ENCODE results near the gene AHRR. TPM values are rescaled to one million over a fixed set of nuclear protein-coding genes. Genes with fewer than 3 reads are reported as not detected.
A peak's percentile ranks its signal among the peaks of the same experiment; 100 is the strongest.

Gene AHRR
- total and polyA plus RNA-seq, 9 of the 15 experiments (the other 6 are each of a cell fraction or from before 2014, with no cell fraction given), result 0.06 to 1.6 (median 0.75) TPM; not detected in 1

GRCh38 chr5:472656-473550 is 151.4 kb downstream of the AHRR start (continued):
- TF ChIP-seq KAT7 (CRISPR knock-in tag; IDR thresholded peaks at IDR 0.05; ENCODE audit: borderline replicate concordance) (peak; percentile 93; the same call in 1 of the 2 replicates), ZNF639 (CRISPR knock-in tag; conservative IDR thresholded peaks at IDR 0.05 in 1 of 2, IDR thresholded peaks at IDR 0.05 in 1 of 2) (peak in 1 of 2 experiments; percentile 86; a peak in 2 of 4 replicates), FIP1L1 (IDR thresholded peaks at IDR 0.05; ENCODE audit: low read depth, low read length, poor library complexity, severe bottlenecking) (peak; percentile 55), TEAD4 (IDR thresholded peaks at IDR 0.05; ENCODE audit: low read length) (0 out of 2 replicates have a peak, but pooled peaks have one; percentile 25), TEAD4 (CRISPR knock-in tag; IDR thresholded peaks at IDR 0.05; ENCODE audit: borderline replicate concordance) (no peak; the same call in 1 of the 2 replicates), SMAD4 (CRISPR knock-in tag; conservative IDR thresholded peaks at IDR 0.05) (peak; percentile 91), SIN3A (IDR thresholded peaks at IDR 0.05; ENCODE audit: borderline replicate concordance in 2 of 2, control insufficient read depth in 1 of 2, low read depth in 2 of 2, low read length in 2 of 2) (peak; percentile 15 to 76; a peak in 1 of 4 replicates), HDAC8 (tag; IDR thresholded peaks at IDR 0.05) (peak; percentile 83; the same call in 1 of the 2 replicates), CCNT2 (IDR thresholded peaks at IDR 0.05; ENCODE audit: borderline replicate concordance, extremely low read depth, insufficient read length, low read depth, low read length) (peak; percentile 44), TGIF2 (CRISPR knock-in tag; IDR thresholded peaks at IDR 0.05) (no peak), GTF2A2 (tag; IDR thresholded peaks at IDR 0.05) (0 out of 2 replicates have a peak, but pooled peaks have one; percentile 37), ZFP36 (IDR thresholded peaks at IDR 0.05; ENCODE audit: low read depth, low read length, partially characterized antibody) (no peak), VEZF1 (CRISPR knock-in tag; IDR thresholded peaks at IDR 0.05) (peak; percentile 83), PHF8 (IDR thresholded peaks at IDR 0.05; ENCODE audit: borderline replicate concordance, low read length) (peak; percentile 94; the same call in 1 of the 2 replicates), ZFX (CRISPR knock-in tag; IDR thresholded peaks at IDR 0.05) (peak; percentile 93), ZNF41 (CRISPR knock-in tag; conservative IDR thresholded peaks at IDR 0.05) (peak; percentile 69), TARDBP (IDR thresholded peaks at IDR 0.05) (peak; percentile 11; the same call in 1 of the 2 replicates), E2F1 (CRISPR knock-in tag; IDR thresholded peaks at IDR 0.05) (peak; percentile 93), EGR1 (conservative IDR thresholded peaks at IDR 0.05) (peak; percentile 41; the same call in 1 of the 2 replicates)
